SKM-1 (cell line): ENCODE data around the gene C3.

Experiments
- DNase-seq: peaks from one replicate; lab custom pipeline; 2025; ENCODE audit not compliant: unreplicated experiment; lab: John Stamatoyannopoulos, UW

Gene C3

DNA sequence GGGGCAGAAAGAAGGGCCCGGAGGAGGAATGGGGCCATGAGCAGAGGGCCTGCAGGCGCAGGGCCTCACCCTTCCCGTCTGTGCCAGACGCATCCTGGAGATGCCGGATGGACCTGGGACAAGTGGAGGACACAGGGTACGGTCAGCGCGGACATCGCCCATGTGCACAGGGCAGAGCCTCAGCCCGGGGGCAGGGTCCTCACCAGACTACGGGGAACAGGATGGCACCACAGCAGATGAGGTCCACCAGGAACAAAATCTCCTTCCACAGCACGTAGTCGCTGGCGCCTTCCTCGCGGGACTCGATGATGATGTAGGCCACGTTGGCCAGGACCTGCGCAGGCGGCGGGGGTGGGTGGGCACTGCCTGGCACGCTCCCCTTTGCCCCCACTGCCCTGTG lies 11.4 kb upstream of the C3 start:
- no peak for DNase-seq

DNA sequence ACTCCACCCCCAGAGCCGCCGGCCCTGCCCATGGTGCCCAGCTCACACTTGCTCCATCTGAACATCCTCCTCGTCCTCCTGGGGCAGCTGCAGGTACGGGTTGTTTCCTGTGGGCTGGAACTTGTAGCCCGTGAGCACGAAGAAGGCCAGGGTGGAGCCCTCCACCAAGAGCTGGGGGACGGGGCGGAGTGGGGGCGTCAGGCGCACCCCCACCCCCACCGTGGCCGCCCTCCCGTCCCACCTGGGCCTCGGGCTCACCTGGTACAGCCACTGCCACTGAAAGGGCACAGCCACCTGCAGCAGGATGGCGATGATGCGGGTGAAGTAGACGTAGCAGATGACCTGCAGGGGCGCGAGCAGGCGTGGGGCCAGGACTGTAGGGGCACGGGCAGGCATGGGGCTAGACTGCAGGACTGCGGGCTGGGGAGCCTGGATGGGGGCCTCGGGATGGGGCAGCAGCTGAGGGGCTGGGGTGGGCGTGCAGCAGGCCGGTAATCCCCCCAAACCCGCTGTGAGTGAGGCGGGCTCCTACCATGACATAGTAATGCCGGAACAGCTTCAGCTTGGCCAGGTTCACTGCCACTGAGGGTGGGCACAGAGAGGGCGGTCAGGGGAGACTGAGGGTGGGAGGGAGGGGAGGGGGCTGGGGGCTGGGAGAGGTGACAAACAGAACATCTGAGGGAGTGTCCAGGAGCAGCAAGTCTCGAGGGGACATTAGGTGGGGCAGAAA lies 10.7 kb upstream of the C3 start:
- no peak for DNase-seq

DNA sequence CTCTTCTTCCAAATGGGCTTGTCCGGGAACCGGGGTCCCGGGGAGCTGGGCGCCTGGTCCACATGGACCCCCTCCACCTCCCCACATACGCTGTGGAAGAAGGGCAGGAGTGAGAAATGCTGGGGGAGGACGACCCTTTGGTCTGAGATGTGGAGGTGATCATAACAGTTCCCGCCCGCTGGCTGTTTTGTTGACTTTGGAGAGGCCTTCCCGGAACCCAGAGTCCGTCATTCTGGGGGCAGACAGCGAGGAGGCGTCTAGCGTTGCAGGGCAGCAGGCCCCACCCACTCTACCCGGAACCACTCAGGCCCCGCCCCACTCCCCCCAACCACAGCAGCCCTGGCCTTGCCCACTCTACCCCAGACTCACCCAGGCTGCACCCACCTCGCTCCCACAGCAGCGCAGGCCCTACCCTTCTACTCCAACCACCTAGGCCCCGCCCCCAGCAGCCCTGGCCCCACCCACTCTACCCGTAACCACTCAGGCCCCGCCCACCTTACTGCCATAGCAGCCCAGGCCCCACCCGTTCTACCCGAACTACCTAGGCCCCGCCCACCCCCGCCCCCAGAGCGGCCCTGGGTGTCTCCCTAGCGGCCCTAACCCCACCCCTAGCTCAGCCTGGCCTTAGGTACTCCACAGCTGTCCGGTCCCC lies 9.8 kb upstream of the C3 start:
- no peak for DNase-seq

DNA sequence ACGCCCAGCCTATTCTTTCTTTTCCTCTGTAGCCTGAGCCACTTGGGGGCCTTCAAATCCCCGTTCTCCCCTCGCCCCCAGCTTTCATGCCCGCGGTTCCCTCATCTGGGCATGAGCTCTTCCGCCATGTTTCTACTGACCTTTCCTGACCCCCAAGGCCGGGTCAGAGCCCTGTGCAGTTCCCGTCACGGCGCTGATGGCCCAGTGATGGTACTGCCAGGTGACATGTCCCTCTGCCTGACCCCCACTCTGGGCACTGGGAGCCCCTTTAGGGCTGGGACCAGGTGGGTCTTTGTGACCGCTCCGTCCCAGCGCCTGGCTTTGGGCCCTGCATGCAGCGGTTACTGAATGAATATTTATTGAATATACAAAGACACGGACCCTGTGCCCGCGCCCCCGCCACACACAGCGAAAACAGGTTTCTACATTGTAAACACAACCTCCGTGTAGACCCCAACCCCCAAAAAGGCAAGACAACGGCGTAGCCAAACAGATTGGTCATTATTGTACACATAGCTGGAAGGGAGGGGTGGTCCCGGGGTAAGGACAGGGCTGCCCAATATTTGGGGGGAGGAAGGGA lies 9.2 kb upstream of the C3 start:
- no peak for DNase-seq

DNA sequence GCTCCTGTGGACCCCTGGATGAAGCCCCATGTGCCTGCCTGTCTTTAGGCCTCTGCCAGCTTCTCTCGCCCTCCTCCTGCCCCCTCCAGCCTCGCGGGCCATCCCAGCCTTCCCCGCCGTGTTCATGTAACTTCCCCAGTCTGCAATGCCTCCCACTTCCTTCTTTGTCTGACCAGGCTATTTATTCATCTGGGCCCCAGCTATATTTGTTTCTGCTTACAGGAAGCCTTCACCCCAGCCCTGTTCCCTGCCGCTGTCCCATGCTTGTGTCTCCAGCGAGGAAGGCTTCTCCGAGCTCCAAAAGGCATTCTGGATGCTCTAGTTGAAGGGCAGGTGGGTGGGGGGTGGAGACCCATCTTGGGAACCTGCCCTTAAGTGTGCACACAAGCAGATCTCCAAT lies 7.9 kb upstream of the C3 start:
- peak; percentile 80 for DNase-seq

DNA sequence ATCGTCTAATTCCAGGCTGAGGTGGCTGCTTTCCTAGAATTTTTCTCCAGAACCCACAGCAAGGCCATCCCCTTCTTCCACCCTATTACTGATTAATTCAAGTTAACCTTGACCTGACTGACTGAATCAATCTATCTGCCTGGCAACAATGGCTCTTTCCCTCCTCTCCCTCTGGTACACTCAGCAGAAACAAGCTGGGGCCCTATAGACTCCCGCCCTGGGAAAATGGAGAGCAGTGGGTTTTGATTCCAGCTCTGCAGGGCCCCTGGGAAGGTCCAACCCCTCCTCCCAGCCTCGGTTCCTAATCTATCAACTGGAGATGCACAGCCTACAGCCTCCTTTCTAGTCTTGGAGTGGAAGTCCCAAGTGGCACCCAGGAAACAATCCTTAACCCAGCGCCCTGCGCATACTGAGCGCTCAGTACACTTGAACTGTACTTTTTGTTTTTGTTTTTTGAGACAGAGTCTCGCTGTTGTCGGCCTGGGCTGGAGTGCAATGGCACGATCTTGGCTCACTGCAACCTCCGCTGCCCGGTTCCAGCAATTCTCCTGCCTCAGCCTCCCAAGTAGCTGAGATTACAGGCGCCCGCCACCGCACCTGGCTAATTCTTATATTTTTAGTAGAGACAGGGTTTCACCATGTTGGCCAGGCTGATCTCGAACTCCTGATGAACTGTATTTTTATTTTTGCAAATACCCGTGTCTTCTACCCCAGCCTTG lies 5.2 kb upstream of the C3 start:
- no peak for DNase-seq

DNA sequence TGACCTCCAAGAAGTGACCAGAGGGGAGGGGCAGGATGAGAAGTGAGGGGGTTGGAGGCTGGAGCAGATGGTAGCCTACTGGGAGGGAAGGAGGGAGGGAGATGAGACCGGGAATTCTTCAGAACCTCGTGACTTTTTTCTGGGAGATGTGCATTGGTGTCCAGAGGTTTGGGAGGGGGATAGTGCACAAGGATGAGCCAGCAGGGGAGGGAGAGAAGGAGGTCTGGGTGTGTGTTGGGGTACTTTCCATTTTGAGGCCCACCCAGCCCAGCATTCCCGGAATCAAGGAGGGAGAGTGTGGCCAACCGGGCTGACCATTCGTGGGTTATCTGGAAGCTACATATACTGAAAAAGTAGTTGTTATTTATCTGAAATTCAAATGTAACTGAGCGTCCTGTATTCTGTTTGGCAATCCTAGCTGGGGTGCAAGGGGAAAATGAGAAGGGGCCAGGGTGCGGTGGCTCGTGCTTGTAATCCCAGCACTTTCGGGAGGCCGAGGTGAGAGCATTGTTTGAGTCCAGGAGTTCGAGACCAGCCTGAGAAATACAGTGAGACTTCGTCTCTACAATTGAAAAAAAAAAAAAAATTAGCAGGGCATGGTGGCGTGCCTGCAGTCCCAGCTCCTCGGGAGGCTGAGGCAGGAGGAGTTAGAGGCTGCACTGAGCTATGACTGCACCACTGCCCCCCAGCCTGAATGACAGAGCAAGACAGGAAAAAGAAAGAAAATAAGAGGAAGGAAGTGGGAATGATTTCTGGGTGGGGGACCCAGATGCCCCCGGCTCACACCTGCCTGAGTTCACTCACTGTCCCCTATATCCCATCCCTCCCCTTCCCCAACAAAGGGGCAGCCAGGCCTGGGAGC lies 4.4 kb upstream of the C3 start:
- no peak for DNase-seq

DNA sequence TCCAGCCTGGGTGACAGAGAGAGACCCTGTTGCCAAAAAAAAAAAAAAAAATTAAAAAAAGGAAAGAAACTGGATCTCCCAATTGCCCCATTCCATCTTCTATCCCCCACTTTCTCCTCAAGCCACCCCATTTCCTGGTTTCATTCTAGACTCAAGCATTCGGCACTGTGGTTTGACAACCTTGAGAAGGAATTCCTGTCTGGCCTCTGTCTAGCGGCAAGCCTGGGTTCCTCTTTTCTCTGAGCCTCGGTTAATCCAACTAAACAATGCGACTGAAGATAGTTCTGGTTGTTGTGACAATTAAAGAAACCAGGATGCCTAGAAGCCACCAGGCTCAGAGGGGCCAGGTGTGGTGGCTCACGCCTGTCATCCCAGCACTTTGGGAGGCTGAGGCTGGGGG lies 3.3 kb upstream of the C3 start:
- peak; percentile 81 for DNase-seq

DNA sequence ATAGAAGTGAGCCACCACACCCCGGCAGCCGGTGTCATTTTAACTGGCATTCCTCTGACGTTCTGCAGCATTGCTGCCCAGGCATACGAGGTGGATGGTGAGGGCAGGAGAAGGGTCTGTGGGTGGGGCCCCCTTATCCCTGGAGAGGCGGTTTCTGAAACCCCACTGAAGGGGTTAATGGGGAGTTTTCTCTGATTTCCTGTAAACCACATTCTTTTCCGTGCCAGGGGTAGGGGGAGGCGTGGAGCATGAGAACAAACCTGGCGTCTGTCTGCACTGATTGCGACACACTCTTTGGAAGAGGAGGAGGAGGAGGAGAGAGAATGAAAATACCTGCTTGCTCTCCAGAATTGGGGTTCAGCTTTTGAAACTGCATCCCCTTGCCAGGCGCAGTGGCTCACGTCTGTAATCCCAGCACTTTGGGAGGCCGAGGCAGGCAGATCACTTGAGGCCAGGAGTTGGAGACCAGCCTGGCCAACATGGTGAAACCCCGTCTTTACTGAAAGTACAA lies 2.7 kb upstream of the C3 start:
- DNase-seq: no peak

DNA sequence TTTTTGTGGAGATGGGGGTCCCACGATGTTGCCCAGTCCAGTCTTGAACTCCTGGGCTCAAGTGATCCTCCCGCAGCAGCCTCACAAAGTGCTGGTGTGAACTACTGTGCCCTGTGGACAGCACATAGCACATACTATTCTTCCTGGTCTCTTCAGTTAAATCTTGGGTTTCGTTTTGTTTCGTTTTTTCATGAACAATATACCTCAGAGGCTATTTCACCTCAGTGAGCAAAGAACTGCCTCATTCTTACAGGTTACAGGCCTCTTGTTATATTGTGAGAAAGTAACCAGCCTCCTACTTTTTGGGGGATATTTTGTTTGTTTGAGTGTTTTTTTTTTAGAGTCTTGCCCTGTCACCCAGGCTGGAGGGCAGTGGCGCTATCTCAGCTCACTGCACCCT lies 1.3 kb upstream of the C3 start:
- no peak for DNase-seq

DNA sequence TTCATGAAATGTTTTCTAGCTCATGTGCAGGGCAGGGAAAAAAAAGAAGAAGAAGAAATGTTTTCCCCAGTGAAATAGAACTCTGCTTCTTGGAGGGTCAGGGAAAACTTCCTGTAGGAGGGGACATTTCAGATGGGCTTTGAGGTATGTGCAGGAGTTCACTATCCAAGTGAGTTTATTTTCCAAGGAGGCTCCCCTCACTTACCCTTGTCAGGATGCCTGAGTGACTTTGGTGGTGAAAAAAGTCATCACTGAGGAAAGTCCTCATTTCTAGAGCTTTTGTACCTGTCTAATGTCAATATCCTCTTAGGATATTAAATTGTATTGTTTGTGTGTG lies 656 bp upstream of the C3 start:
- no peak for DNase-seq

DNA sequence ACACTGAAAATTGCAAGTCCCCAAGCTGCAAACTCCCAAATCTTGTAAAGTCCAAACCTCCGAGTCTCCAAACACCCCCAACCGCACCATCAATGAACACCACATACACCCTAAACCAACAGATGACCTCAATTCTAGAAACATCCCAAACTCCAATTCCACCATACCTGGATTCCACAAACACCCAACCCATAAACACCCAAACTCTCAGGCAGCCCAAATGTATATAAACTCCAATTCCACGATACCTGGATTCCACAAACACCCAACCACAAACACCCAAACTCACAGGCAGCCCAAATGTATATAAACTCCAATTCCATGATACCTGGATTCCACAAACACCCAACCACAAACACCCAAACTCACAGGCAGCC lies 470 bp downstream of the C3 start:
- DNase-seq: no peak

DNA sequence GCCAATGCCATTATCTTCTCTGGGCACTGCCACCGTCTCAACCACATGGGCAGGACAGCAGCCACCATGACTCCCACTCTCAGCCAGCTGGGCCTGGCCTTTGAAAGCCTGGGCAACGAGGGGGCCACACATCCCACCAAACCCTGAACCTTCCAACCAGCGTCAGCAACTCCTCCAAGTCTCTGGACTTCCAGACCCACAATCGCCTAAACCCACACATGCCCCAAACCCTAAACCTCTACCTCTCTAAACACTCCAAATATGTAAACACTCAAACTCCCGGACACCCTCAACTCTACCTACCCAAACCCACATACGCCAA lies 949 bp downstream of the C3 start:
- no peak for DNase-seq

DNA sequence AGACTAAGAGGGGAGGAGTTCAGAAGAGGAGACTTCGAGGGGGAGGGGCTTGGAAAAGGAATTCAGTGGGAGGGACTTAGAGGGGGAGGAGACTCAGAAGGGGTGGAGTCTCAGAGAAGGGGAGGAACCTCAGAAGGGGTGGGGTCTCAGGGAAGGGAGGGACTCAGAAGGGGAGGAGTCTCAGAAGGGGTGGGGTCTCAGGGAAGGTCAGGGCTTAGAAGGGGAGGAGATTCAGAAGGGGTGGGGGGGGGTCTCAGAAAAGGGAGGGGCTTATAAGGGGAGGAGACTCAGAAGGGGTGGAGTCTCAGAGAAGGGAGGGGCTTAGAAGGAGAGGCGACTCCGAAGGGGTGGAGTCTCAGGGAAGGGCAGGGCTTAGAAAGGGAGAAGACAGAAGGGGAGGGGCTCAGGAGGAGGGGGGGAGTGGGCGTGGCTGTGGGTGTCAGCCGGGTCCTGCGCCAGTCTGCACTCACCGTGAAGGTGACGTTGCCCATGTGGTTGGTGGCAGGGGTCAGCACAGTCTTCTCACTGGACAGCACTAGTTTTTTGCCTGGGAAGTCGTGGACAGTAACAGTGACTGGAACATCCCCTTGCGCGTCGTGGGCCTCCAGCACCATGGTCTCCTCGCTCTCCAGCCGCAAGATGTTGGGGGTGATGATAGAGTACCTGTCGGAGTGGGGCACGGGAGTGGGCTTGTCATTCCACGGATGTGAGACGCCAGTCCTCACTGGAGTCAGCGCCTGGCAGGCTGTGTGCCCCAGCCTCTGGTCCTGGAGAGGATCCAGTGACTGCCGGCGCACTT lies 1.5 kb downstream of the C3 start:
- DNase-seq: peak; percentile 33

DNA sequence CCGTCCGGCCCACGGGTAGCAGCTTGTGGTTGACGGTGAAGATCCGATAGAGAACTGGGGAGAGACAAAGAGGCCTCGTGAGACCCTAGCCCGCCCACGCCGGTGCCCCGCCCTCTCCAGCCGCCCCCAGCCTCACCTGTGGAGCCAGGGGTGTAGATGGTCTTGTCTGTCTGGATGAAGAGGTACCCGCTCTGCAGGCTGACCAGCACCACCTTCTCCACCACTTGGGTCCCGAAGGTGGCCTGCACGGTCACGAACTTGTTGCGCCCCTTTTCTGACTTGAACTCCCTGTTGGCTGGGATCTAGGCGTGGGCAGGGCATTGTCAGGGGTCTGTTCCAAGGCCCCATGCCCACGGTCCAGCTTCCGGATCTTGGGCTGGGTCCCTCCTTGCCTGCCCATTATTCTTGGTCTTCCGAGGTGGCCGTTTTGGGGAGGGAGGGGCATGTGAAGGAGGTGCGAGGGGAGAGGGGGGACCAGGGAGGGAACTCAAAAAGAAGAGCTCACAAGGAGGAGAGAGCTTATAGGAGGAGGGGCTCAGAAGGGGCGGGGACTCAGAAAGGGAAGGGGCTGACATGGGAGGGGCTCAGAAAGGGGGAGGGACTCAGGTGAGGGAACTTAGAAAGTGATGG lies 2.2 kb downstream of the C3 start:
- no peak for DNase-seq

DNA sequence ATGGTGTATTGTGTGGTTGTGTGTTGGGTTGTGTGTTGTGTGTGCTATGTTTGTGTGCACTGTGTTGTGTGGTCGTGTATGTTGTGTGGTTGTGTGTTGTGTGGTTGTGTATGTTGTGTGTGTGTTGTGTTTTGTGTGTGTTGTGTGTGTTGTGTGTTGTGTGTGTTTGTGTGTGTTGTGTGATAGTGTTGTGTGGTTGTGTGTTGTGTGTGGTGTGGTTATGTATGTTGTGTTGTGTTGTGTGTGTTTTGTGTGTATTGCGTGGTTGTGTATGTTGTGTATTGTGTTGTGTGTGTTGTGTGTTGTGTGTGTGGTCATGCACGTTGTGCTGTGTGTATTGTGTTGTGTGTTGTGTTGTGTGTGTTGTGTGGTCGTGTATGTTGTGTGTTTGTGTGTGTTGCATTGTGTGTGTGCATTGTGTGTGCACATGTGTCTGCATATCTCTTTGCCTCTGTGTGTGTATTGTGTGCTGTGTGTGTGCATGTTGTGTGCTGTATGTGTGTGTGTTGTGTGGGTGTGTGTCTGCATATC lies 2.9 kb downstream of the C3 start:
- DNase-seq: no peak

DNA sequence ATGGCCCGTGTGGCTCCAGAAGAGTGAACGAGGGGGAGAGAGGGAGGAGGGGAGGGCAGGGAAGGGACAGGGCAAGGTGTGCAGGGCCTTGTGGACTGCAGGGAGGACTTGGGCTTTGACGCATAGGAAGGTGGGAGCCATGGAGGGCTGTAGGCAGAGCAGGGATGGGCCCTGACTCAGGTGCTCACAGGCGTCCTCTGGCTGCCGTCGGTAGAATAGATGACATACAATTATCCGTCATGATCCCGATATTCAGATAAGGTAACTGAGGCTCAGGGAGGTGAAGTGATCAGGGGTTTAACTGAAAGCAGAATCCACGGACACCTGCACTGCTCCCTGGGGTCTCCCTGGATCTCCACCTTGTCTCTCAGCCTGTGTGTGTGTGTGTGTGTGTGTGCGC lies 3.4 kb downstream of the C3 start:
- no peak for DNase-seq

DNA sequence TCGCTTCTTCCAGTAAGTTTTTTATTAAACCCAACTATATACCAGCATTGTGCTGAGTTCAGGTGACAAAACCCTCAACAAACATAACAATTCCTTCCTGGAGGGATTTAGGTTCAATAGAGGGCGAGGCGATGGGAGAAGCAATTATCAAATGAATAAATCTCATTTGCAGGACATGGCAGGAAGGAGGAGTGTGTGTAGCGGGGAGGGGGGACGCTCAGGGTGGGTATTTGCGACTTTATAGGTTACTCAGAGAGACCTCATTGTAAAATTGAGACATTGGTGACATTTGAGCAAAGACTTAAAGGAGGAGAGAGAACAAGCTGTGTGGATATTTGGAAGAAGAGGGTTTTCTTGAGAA lies 3.9 kb downstream of the C3 start:
- no peak for DNase-seq

DNA sequence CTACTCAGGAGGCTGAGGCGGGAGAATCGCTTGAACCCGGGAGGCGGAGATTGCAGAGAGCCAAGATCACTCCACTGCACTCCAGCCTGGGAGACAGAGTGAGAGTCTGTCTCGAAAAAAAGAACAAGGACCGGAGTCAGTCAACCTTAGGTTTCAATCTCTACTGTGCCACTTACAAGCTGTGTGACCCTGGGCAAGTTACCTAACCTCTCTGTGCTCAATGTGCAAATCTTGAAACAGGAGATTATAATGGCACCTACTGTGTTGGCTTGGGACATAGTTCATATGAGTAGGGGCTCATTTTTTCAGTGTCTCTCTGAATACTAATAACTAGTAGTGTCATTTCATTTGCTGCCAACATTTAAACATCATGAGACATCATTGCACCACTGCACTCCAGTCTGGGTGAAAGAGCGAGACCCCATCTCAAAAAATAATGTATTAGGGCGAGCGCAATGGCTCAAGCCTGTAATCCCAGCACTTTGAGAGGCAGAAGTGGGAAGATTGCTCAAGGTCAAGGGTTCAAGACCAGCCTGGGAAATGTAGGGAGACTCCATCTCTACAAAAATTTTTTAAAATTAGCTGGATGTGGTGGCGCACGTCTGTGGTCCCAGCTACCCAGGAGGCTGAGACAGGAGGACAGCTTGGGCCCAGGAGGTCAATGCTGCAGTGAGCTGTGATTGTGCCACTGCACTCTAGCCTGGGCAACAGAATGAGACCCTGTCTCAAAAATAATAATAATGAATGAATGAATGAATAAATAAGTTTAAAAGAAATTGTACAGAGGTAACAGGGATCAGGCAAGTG lies 5.5 kb downstream of the C3 start:
- no peak for DNase-seq
